DND-41 (cell line): ENCODE results near the gene TMCO5A.

Experiments
- ATAC-seq: fragments of 200-7000 bp; cut with Tn5 transposase; 3 replicates; pipeline ENCODE4 v1.9.1; 2021; ENCODE audit warnings: low read depth; ENCODE audit not compliant: insufficient read depth
- DNase-seq: peaks from one replicate; pipeline ENCODE4 v3.0.0-alpha.2; 2020
- H2AFZ ChIP-seq: 2 replicates; pipeline ENCODE4 v1.6.0; 2012; ENCODE audit warnings: low read depth, low read length
- H3K27ac ChIP-seq: 2 replicates; pipeline ENCODE4 v1.5.1; 2012; ENCODE audit warnings: low read length, inconsistent platforms
- H3K27me3 ChIP-seq: fragments of 200-600 bp; sonication (generic); 2 replicates; pipeline ENCODE4 v1.6.0; 2012; ENCODE audit warnings: low read length, mild to moderate bottlenecking, inconsistent platforms; ENCODE audit not compliant: insufficient read depth, poor library complexity
- H3K36me3 ChIP-seq: 2 replicates; pipeline ENCODE4 v1.5.1; 2012; ENCODE audit warnings: low read length, inconsistent platforms; ENCODE audit not compliant: insufficient read depth
- H3K4me1 ChIP-seq: 2 replicates; pipeline ENCODE4 v1.5.1; 2012; ENCODE audit warnings: mild to moderate bottlenecking, low read length; ENCODE audit not compliant: insufficient read depth
- H3K4me2 ChIP-seq: 2 replicates; pipeline ENCODE4 v1.6.0; 2012; ENCODE audit warnings: mild to moderate bottlenecking, moderate library complexity, low read length, inconsistent platforms; ENCODE audit not compliant: insufficient read depth
- H3K4me3 ChIP-seq, 2 experiments: fragments of 200-600 bp in 1 of 2; shearing (Covaris generic) in 1 of 2; 2 replicates each; pipeline ENCODE4 v1.5.1; 2012 to 2016; ENCODE audit warnings: inconsistent platforms in 2 of 2, low read length in 2 of 2, mild to moderate bottlenecking in 2 of 2, low read depth in 1 of 2, moderate library complexity in 1 of 2
- H3K79me2 ChIP-seq: 2 replicates; pipeline ENCODE4 v1.6.0; 2012; ENCODE audit warnings: low read length, inconsistent platforms; ENCODE audit not compliant: insufficient read depth
- H3K9ac ChIP-seq: 2 replicates; pipeline ENCODE4 v1.6.0; 2012; ENCODE audit warnings: low read depth, mild to moderate bottlenecking, inconsistent platforms, low read length, moderate library complexity
- H3K9me3 ChIP-seq: 2 replicates; pipeline ENCODE4 v1.5.1; 2012; ENCODE audit warnings: low read length, moderate library complexity, mild to moderate bottlenecking, inconsistent platforms; ENCODE audit not compliant: insufficient read depth, severe bottlenecking
- H4K20me1 ChIP-seq: 2 replicates; pipeline ENCODE4 v1.6.0; 2012; ENCODE audit warnings: low read length; ENCODE audit not compliant: insufficient read depth
- CTCF ChIP-seq: IDR thresholded peaks from 2 replicates; pipeline ENCODE4 v1.5.1; 2012; ENCODE audit warnings: borderline replicate concordance, low read length, moderate library complexity, mild to moderate bottlenecking; ENCODE audit not compliant: poor library complexity, severe bottlenecking; ENCODE audit errors: extremely low read depth
- EZH2 ChIP-seq: IDR thresholded peaks from 3 replicates; pipeline ENCODE4 v1.6.1; 2012; ENCODE audit warnings: borderline replicate concordance, low read depth, mild to moderate bottlenecking, moderate library complexity, low read length, inconsistent platforms; ENCODE audit not compliant: severe bottlenecking

Gene TMCO5A

GRCh38 chr15:37981775-37982174 is 47.3 kb downstream of the TMCO5A start:
- no peak overlapping the region for H3K4me2 ChIP-seq
- no peak overlapping the region for H3K4me3 ChIP-seq
- no peak for DNase-seq
- H3K4me1 ChIP-seq: no peaks in the 10 kb centered on the region
- H3K79me2 ChIP-seq: no peaks in the 10 kb centered on the region
- no peaks in the 10 kb centered on the region for H4K20me1 ChIP-seq
- H3K36me3 ChIP-seq: no peaks in the 10 kb centered on the region
- H3K27ac ChIP-seq: no peak overlapping the region
- no peak for ATAC-seq
- H3K27me3 ChIP-seq: no peaks in the 10 kb centered on the region
- no peak for TF ChIP-seq EZH2
- peak; percentile 33 for TF ChIP-seq CTCF
- H3K9ac ChIP-seq: no peak overlapping the region
- H3K9me3 ChIP-seq: no peaks in the 10 kb centered on the region
- no peak overlapping the region for H2AFZ ChIP-seq

- no peaks in the 10 kb centered on the region for H3K79me2 ChIP-seq
- no peak overlapping the region for H2AFZ ChIP-seq
- no peak overlapping the region for H3K4me3 ChIP-seq
- TF ChIP-seq CTCF (no peak), EZH2 (no peak)
- DNase-seq: no peak
- no peaks in the 10 kb centered on the region for H3K4me1 ChIP-seq
- no peaks in the 10 kb centered on the region for H4K20me1 ChIP-seq
- no peak overlapping the region for H3K4me2 ChIP-seq
- no peak overlapping the region for H3K27ac ChIP-seq
- no peaks in the 10 kb centered on the region for H3K9me3 ChIP-seq
- no peak overlapping the region for H3K9ac ChIP-seq
- H3K36me3 ChIP-seq: no peaks in the 10 kb centered on the region
- no peak for ATAC-seq
- H3K27me3 ChIP-seq: no peaks in the 10 kb centered on the region
Observed at GRCh38 chr15:37984368-37984767, 49.9 kb downstream of the TMCO5A start.

GRCh38 chr15:37995461-37996347 is 61.3 kb downstream of the TMCO5A start:
- DNase-seq (no peak), ATAC-seq (no peak)
- no peak for TF ChIP-seq EZH2
- peak; percentile 40 for TF ChIP-seq CTCF
- H3K36me3 ChIP-seq: no peaks in the 10 kb centered on the region
- no peak overlapping the region for H2AFZ ChIP-seq
- H3K27ac ChIP-seq: no peak overlapping the region
- H3K79me2 ChIP-seq: no peaks in the 10 kb centered on the region
- H4K20me1 ChIP-seq: no peaks in the 10 kb centered on the region
- no peak overlapping the region for H3K4me3 ChIP-seq
- H3K9ac ChIP-seq: no peak overlapping the region
- H3K4me2 ChIP-seq: no peak overlapping the region
- H3K9me3 ChIP-seq: no peaks in the 10 kb centered on the region
- H3K4me1 ChIP-seq: no peaks in the 10 kb centered on the region
- no peaks in the 10 kb centered on the region for H3K27me3 ChIP-seq
